Endodermal cell (in vitro differentiated cells): Measurements from ENCODE around the gene CYB561D2. TPM values are rescaled to one million over a fixed set of nuclear protein-coding genes. Genes with fewer than 3 reads are reported as not detected.
A peak's percentile ranks its signal among the peaks of the same experiment; 100 is the strongest.

Experiments
- DNase-seq: peaks from one replicate; pipeline ENCODE4 v3.0.0-alpha.2; 2017
- H3K27ac ChIP-seq: 2 replicates; pipeline ENCODE4 v1.5.1; 2013; ENCODE audit warnings: mild to moderate bottlenecking, low read depth, low read length, moderate library complexity
- H3K27me3 ChIP-seq: 2 replicates; pipeline ENCODE4 v1.6.1; 2013; ENCODE audit warnings: mild to moderate bottlenecking, low read length, moderate library complexity; ENCODE audit not compliant: insufficient read depth, control insufficient read depth, poor library complexity, severe bottlenecking
- H3K36me3 ChIP-seq: 2 replicates; pipeline ENCODE4 v1.7.0; 2013; ENCODE audit warnings: mild to moderate bottlenecking, low read length, moderate library complexity; ENCODE audit not compliant: control insufficient read depth, insufficient read depth
- H3K4me1 ChIP-seq: one replicate; pipeline ENCODE4 v1.7.0; 2013; ENCODE audit warnings: low read length; ENCODE audit not compliant: control insufficient read depth, insufficient read depth
- H3K4me3 ChIP-seq: 2 replicates; pipeline ENCODE4 v1.5.1; 2013; ENCODE audit warnings: mild to moderate bottlenecking, low read length, moderate library complexity
- H3K9ac ChIP-seq: 2 replicates; pipeline ENCODE4 v1.6.1; 2013; ENCODE audit warnings: mild to moderate bottlenecking, low read length, moderate library complexity; ENCODE audit not compliant: poor library complexity, severe bottlenecking; ENCODE audit errors: extremely low read depth
- H3K9me3 ChIP-seq: 2 replicates; pipeline ENCODE4 v1.6.1; 2013; ENCODE audit warnings: mild to moderate bottlenecking, low read length, moderate library complexity; ENCODE audit not compliant: control insufficient read depth
- H3K27ac Mint-ChIP-seq: 2 replicates; pipeline ENCODE4 v1.8.0; 2020; ENCODE audit warnings: mixed read lengths
- H3K27me3 Mint-ChIP-seq: 2 replicates; pipeline ENCODE4 v1.8.0; 2021; ENCODE audit warnings: mild to moderate bottlenecking, mixed read lengths; ENCODE audit not compliant: insufficient read depth
- H3K36me3 Mint-ChIP-seq: 2 replicates; pipeline ENCODE4 v1.8.0; 2020; ENCODE audit warnings: low read depth, mixed read lengths
- H3K4me1 Mint-ChIP-seq: 2 replicates; pipeline ENCODE4 v1.8.0; 2020; ENCODE audit warnings: mixed read lengths
- H3K4me3 Mint-ChIP-seq: 2 replicates; pipeline ENCODE4 v1.8.0; 2020; ENCODE audit warnings: mild to moderate bottlenecking, moderate library complexity, mixed read lengths
- H3K9me3 Mint-ChIP-seq: 2 replicates; pipeline ENCODE4 v1.8.0; 2020; ENCODE audit warnings: mild to moderate bottlenecking, mixed read lengths
- WGBS, 2 experiments: methylation state at CpG; one replicate each; pipeline versions ENCODE4 v1.1.5 to v1.1.7; 2013; ENCODE audit warnings: missing lambda C conversion rate in 2 of 2, mixed read lengths in 1 of 2; ENCODE audit not compliant: insufficient coverage in 1 of 2, insufficient read length in 1 of 2; 5-methylcytosine and 5-hydroxymethylcytosine counted together
- total RNA-seq, 2 donors: library from RNA; stranded (reverse); fragmentation: NEBNext Ultra II Directional in 1 of 2; extraction: Animal tissue kit (Norgen Biotek cat#: 25700) in 1 of 2; gene quantifications; 2 replicates in 1 of 2; 3 replicates in 1 of 2; pipeline ENCODE4 v1.2.1, GENCODE V29; 2021
- TF ChIP-seq, protein P1 (sequence below): fragments of 200-600 bp; sonication (generic); conservative IDR thresholded peaks from 2 replicates; pipeline ENCODE4 v1.5.0; 2021; ENCODE audit warnings: antibody characterized with exemption, mild to moderate bottlenecking

Gene CYB561D2
- total RNA-seq, 2 donors from 2014 or later, result 8.5 to 14.6 TPM

- H3K27me3 ChIP-seq, result peaks cover 69% of the 10 kb centered on the region
- H3K27ac ChIP-seq, result no peak overlapping the region
- H3K27ac Mint-ChIP-seq, result no peak overlapping the region
- peaks cover 1% of the 10 kb centered on the region for H3K4me1 Mint-ChIP-seq
- no peak for DNase-seq
- peaks cover 78% of the 10 kb centered on the region for H3K27me3 Mint-ChIP-seq
- H3K4me3 Mint-ChIP-seq, result no peak overlapping the region
- H3K9me3 ChIP-seq, result no peaks in the 10 kb centered on the region
- no peak overlapping the region for H3K9ac ChIP-seq
- TF ChIP-seq, protein P1, sequence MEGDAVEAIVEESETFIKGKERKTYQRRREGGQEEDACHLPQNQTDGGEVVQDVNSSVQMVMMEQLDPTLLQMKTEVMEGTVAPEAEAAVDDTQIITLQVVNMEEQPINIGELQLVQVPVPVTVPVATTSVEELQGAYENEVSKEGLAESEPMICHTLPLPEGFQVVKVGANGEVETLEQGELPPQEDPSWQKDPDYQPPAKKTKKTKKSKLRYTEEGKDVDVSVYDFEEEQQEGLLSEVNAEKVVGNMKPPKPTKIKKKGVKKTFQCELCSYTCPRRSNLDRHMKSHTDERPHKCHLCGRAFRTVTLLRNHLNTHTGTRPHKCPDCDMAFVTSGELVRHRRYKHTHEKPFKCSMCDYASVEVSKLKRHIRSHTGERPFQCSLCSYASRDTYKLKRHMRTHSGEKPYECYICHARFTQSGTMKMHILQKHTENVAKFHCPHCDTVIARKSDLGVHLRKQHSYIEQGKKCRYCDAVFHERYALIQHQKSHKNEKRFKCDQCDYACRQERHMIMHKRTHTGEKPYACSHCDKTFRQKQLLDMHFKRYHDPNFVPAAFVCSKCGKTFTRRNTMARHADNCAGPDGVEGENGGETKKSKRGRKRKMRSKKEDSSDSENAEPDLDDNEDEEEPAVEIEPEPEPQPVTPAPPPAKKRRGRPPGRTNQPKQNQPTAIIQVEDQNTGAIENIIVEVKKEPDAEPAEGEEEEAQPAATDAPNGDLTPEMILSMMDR, result no peak
- no peaks in the 10 kb centered on the region for H3K9me3 Mint-ChIP-seq
- no peaks in the 10 kb centered on the region for H3K36me3 ChIP-seq
- H3K36me3 Mint-ChIP-seq, result no peaks in the 10 kb centered on the region
- H3K4me1 ChIP-seq, result peaks cover 4% of the 10 kb centered on the region
- H3K4me3 ChIP-seq, result no peak overlapping the region
- 92 to 95% methylated on average over 8 to 9 of the region's 9 CpGs for WGBS, 2 experiments
Measured at GRCh38 chr3:50341537-50341936, 9.1 kb upstream of the CYB561D2 start.

- no peaks in the 10 kb centered on the region for H3K9me3 ChIP-seq
- H3K4me3 ChIP-seq, result no peak overlapping the region
- no peak overlapping the region for H3K27ac ChIP-seq
- H3K36me3 Mint-ChIP-seq, result no peaks in the 10 kb centered on the region
- no peak overlapping the region for H3K9ac ChIP-seq
- TF ChIP-seq, protein P1, result no peak
- H3K4me1 Mint-ChIP-seq, result no peaks in the 10 kb centered on the region
- 89 to 90% methylated on average over 12 to 13 of the region's 13 CpGs for WGBS, 2 experiments
- H3K27me3 Mint-ChIP-seq, result peaks cover 79% of the 10 kb centered on the region
- H3K4me3 Mint-ChIP-seq, result no peak overlapping the region
- peaks cover 4% of the 10 kb centered on the region for H3K4me1 ChIP-seq
- peaks cover 69% of the 10 kb centered on the region for H3K27me3 ChIP-seq
- no peaks in the 10 kb centered on the region for H3K36me3 ChIP-seq
- no peak for DNase-seq
- no peak overlapping the region for H3K27ac Mint-ChIP-seq
- no peaks in the 10 kb centered on the region for H3K9me3 Mint-ChIP-seq
Measured at GRCh38 chr3:50341996-50342650, 8.5 kb upstream of the CYB561D2 start.

DNA sequence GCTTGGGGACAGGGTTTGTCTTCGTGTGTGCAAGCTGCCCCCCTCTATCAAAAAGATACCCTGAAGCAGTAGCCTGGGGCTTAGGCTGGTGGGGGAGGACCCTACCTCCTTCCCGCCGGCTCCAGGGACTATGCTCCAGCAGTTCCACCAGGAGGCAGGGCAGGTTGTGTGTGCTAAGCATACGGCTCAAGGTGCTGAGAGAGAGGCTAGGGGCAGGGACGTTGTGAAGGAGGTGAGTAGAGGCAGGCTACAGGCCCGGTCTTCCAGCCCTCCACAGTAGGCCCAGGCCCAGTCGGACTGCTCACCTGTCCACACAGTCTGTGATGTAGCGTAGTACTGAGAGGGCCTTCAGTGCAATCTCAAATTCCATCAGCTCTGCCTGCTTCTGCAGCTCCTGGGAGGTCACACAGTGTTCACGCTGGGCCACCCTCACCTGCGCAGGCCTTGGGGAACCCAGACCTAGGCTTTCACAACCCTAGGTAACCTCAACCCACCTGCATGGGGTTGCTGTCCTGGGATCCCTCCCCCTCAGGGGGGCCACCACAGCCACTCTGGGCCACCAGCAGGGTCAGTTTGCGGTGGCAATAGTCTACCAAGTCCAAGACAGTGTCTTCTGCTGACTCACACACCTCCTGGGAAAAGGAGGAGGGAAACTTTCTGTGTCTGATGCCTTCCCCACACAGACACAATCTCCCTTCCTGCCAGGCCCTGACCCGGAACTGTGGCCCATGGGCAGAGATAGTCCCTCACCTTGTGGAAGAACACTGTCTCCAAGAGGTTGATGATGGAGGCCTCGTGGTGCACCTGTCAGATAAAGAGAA is 7.6 kb upstream of the CYB561D2 start:
- no peak overlapping the region for H3K27ac Mint-ChIP-seq
- peaks cover 69% of the 10 kb centered on the region for H3K27me3 ChIP-seq
- TF ChIP-seq, protein P1, result peak; percentile 68
- no peak overlapping the region for H3K27ac ChIP-seq
- 75 to 82% methylated on average over 10 to 13 of the region's 13 CpGs for WGBS, 2 experiments
- peaks cover 78% of the 10 kb centered on the region for H3K27me3 Mint-ChIP-seq
- no peak overlapping the region for H3K4me3 Mint-ChIP-seq
- H3K4me3 ChIP-seq, result no peak overlapping the region
- H3K4me1 Mint-ChIP-seq, result no peaks in the 10 kb centered on the region
- H3K36me3 ChIP-seq, result peaks cover 8% of the 10 kb centered on the region
- no peak overlapping the region for H3K9ac ChIP-seq
- peaks cover under 1% of the 10 kb centered on the region for H3K4me1 ChIP-seq
- no peaks in the 10 kb centered on the region for H3K9me3 Mint-ChIP-seq
- H3K36me3 Mint-ChIP-seq, result peaks cover 3% of the 10 kb centered on the region
- DNase-seq, result peak; percentile 80
- H3K9me3 ChIP-seq, result no peaks in the 10 kb centered on the region
